ENCODE results near the gene GPR143. TPM values are rescaled to one million over a fixed set of nuclear protein-coding genes. Genes with fewer than 3 reads are reported as not detected.

Gene GPR143
- total and polyA plus RNA-seq, 7 donors: 0.70 TPM; not detected in 6

- no peak for DNase-seq
- Histone ChIP-seq H3K27ac (no peak overlapping the region), H3K27me3 (no peaks in the 10 kb centered on the region), H3K36me3 (no peaks in the 10 kb centered on the region), H3K4me3 (no peak overlapping the region), H3K4me1 (no peaks in the 10 kb centered on the region), H3K9me3 (no peaks in the 10 kb centered on the region)
- intact Hi-C loops (cut with DNase I): no loop called here
- TF ChIP-seq POLR2A (IDR thresholded peaks at IDR 0.05) (no peak), POLR2AphosphoS5 (IDR thresholded peaks at IDR 0.05) (no peak), CTCF (IDR thresholded peaks at IDR 0.05) (no peak), EP300 (IDR thresholded peaks at IDR 0.05) (no peak)
- 65 to 84% methylated on average over 3 of the region's 3 CpGs for whole genome bisulfite sequencing, 2 donors
Measured at GRCh38 chrX:9738151-9738550, 27.5 kb downstream of the GPR143 start.

DNA sequence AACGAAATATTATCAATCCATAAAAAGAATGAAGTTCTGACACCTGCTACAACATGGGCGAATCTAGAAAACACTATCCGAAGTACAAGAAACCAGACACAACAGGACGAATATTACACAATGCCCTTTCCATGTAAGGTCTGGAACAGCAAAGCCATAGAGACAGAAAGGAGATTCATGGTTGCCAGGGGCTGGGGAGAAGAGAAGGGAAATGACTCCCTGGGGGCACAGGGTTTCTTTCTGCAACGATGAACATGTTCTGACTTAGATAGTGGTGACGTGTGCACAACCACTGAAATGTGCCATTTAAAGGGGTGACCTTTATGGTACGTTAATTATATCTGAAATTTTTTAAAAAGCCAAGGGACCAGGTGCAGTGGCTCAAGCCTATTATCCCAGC is 28.3 kb downstream of the GPR143 start:
- Histone ChIP-seq H3K27me3 (no peaks in the 10 kb centered on the region), H3K4me1 (no peaks in the 10 kb centered on the region), H3K36me3 (no peaks in the 10 kb centered on the region), H3K9me3 (no peaks in the 10 kb centered on the region), H3K4me3 (no peak overlapping the region), H3K27ac (no peak overlapping the region)
- WGBS, 2 donors: 81 to 93% methylated on average over 7 of the region's 7 CpGs
- no peak for DNase-seq
- intact Hi-C loops (cut with DNase I): no loop called here
- TF ChIP-seq EP300 (IDR thresholded peaks at IDR 0.05) (no peak), POLR2A (IDR thresholded peaks at IDR 0.05) (no peak), CTCF (IDR thresholded peaks at IDR 0.05) (no peak), POLR2AphosphoS5 (IDR thresholded peaks at IDR 0.05) (no peak)

DNA sequence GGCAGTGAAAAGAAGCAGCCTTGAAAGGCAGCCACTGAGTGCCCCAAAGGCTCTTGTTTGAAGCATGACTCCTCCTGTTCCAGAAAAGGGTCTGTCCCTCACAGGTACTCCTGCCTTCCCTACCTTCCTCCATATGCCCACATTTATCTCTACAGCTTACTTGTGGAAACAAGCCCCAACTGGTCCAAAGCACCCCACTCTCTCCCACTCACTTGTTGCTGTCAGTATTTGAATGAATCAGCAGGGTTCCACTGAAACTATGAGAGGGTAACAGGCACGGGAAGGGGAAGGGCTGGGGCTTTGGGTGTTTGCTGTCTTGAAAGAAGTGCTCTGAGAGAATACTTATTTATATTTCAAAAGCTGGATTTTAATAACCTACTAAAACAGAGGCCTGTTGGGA is 34.9 kb downstream of the GPR143 start:
- no peak overlapping the region for H3K27ac ChIP-seq
- peaks cover 0 to 6% (median 0%) of the 10 kb centered on the region in 4 donors for H3K9me3 ChIP-seq
- DNase-seq: no peak
- H3K4me1 ChIP-seq: no peaks in the 10 kb centered on the region
- H3K4me3 ChIP-seq: no peak overlapping the region
- H3K27me3 ChIP-seq: no peaks in the 10 kb centered on the region
- intact Hi-C loops (cut with DNase I): no loop called here
- no peaks in the 10 kb centered on the region for H3K36me3 ChIP-seq
- WGBS, 2 donors: 77 to 79% methylated on average over 1 of the region's 1 CpG
- TF ChIP-seq POLR2AphosphoS5 (IDR thresholded peaks at IDR 0.05) (no peak), EP300 (IDR thresholded peaks at IDR 0.05) (no peak), POLR2A (IDR thresholded peaks at IDR 0.05) (no peak)

DNA sequence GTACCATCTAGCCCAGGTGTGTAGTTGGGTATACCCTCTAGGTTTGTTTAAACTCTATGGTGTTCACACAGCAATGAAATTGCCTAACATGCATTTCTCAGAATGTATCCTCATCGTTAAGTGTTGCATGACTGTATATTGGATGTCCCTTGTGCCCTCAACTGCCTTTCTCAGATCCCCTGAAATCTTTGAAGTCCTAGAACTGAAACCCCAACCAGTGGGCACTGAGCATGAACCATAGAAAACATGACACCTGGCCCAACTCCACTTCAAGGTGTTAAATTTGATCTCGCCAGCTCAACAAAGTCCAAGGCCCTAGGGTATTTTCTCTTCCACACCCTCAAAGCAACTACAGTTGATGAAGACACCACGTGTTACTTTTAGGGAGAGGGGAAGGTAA is 35.6 kb downstream of the GPR143 start:
- H3K4me1 ChIP-seq: no peaks in the 10 kb centered on the region
- no peaks in the 10 kb centered on the region for H3K36me3 ChIP-seq
- no peak for DNase-seq
- no peak overlapping the region for H3K27ac ChIP-seq
- intact Hi-C loops (cut with DNase I): no loop called here
- 66 to 88% methylated on average over 2 to 3 of the region's 3 CpGs for WGBS, 2 donors
- no peaks in the 10 kb centered on the region for H3K27me3 ChIP-seq
- no peak for TF ChIP-seq POLR2A (IDR thresholded peaks at IDR 0.05)
- no peak for TF ChIP-seq EP300 (IDR thresholded peaks at IDR 0.05)
- TF ChIP-seq CTCF (IDR thresholded peaks at IDR 0.05): no peak
- no peak for TF ChIP-seq POLR2AphosphoS5 (IDR thresholded peaks at IDR 0.05)
- no peak overlapping the region for H3K4me3 ChIP-seq
- H3K9me3 ChIP-seq: peaks cover 0 to 6% (median 0%) of the 10 kb centered on the region in 4 donors

DNA sequence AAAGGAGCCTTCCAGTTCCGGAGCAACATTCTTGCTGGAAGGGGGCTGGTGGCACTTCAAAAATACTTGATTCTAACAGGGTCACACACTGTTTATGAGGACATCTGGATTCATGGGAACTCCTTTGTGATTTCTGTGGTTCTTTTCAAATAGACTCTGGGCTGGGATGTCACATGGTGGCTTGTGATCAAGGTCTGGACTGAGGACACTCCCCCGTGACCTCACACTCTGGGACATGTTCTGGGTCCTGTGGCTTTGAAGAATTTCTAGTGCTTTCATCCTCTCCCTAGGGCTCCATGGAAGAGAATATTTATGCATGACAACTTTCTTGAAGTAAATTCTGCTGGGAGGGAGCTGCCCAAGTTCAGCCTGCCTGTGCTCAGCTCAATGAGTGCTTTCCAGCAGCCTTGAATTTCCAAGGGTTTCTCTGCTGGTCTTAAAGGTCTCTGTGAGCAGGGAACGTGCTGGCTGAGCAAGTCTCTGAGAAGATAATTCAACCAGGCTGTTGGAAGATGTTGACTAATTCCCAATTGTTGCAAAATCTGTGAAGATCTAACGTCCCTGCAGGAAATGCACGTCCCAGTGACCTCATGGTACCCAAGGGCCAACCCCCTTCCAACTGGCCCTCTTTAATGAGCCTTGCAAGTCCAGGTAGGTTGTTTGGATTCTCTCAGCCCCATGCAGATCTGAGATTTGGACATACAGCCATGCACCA is 36.3 kb downstream of the GPR143 start:
- H3K9me3 ChIP-seq: peaks cover 0 to 6% (median 0%) of the 10 kb centered on the region in 4 donors
- no peaks in the 10 kb centered on the region for H3K4me1 ChIP-seq
- H3K27ac ChIP-seq: no peak overlapping the region
- TF ChIP-seq EP300 (IDR thresholded peaks at IDR 0.05) (no peak), POLR2AphosphoS5 (IDR thresholded peaks at IDR 0.05) (no peak), POLR2A (IDR thresholded peaks at IDR 0.05) (no peak), CTCF (IDR thresholded peaks at IDR 0.05) (no peak)
- intact Hi-C loops (cut with DNase I): no loop called here
- DNase-seq: no peak
- H3K36me3 ChIP-seq: no peaks in the 10 kb centered on the region
- no peaks in the 10 kb centered on the region for H3K27me3 ChIP-seq
- 83 to 88% methylated on average over 5 of the region's 5 CpGs for WGBS, 2 donors
- H3K4me3 ChIP-seq: no peak overlapping the region

Data from sigmoid colon (tissue), 7 donors.